ENCODE data around the gene CUL4B. TPM values are rescaled to one million over a fixed set of nuclear protein-coding genes. Genes with fewer than 3 reads are reported as not detected.

The CUL4B gene
- total RNA-seq: 10 to 100 TPM; 17.9 to 58.7 (median 31.1) TPM

- ATAC-seq (ENCODE audit: low FRiP score in 2 of 2) (peak; percentile 97 to 98), DNase-seq (peak; percentile 92 to 98)
- no peaks in the 10 kb centered on the region for H3K27me3 ChIP-seq
- peak within 1 kb of the TSS; percentile 96 to 98 (median 97) for H3K27ac ChIP-seq
- H3K36me3 ChIP-seq: no peaks in the 10 kb centered on the region
- peak within 1 kb of the TSS; percentile 45 to 70 (median 59) for H3K4me3 ChIP-seq
- no peaks in the 10 kb centered on the region for H3K9me3 ChIP-seq
- TF ChIP-seq CTCF (IDR thresholded peaks at IDR 0.05) (no peak), POLR2A (IDR thresholded peaks at IDR 0.05) (peak in 1 of 4 donors; percentile 75), EP300 (IDR thresholded peaks at IDR 0.05) (peak in 1 of 4 donors; percentile 54), POLR2AphosphoS5 (IDR thresholded peaks at IDR 0.05) (peak; percentile 48 to 76)
- WGBS, 2 donors: 1 to 43% methylated on average over 19 to 32 of the region's 54 CpGs
- peaks cover 0 to 11% (median 5%) of the 10 kb centered on the region in 4 donors for H3K4me1 ChIP-seq
Observed at GRCh38 chrX:120560842-120561633, at the start of gene CUL4B. Gene CUL4B (minus strand): TSS chrX:120560962. CDS start chrX:120560638, 324 bp downstream.

- Histone ChIP-seq H3K27me3 (no peaks in the 10 kb centered on the region), H3K36me3 (peaks cover 0 to 7% (median 2%) of the 10 kb centered on the region in 4 donors), H3K27ac (peak overlapping the region; percentile 83 to 93 (median 89)), H3K4me3 (peak overlapping the region; percentile 44 to 65 (median 58)), H3K4me1 (peaks cover 0 to 9% (median 3%) of the 10 kb centered on the region in 4 donors), H3K9me3 (no peaks in the 10 kb centered on the region)
- DNase-seq (peak in 1 of 2 donors; percentile 36), ATAC-seq (ENCODE audit: low FRiP score in 2 of 2) (peak; percentile 82 to 88)
- TF ChIP-seq POLR2AphosphoS5 (IDR thresholded peaks at IDR 0.05): peak in 1 of 2 donors; percentile 40
- TF ChIP-seq POLR2A (IDR thresholded peaks at IDR 0.05): peak in 1 of 4 donors; percentile 34
- TF ChIP-seq EP300 (IDR thresholded peaks at IDR 0.05): no peak
- WGBS, 2 donors: 0 to 28% methylated on average over 3 to 5 of the region's 5 CpGs
Observed at GRCh38 chrX:120604361-120604782, 43.6 kb upstream of the CUL4B start.

GRCh38 chrX:120603707-120604360 lies 43.1 kb upstream of the CUL4B start, which contains the start of gene MCTS1:
Gene MCTS1 (plus strand): TSS chrX:120604101. CDS start chrX:120604237, 136 bp downstream.
- peak in 1 of 2 donors; percentile 85 for DNase-seq
- 0 to 39% methylated on average over 18 to 31 of the region's 31 CpGs for WGBS, 2 donors
- Histone ChIP-seq H3K27me3 (no peaks in the 10 kb centered on the region), H3K4me1 (peaks cover 0 to 9% (median 3%) of the 10 kb centered on the region in 4 donors), H3K27ac (peak within 1 kb of the TSS; percentile 83 to 93 (median 89)), H3K9me3 (no peaks in the 10 kb centered on the region), H3K36me3 (peaks cover 0 to 7% (median 2%) of the 10 kb centered on the region in 4 donors), H3K4me3 (peak within 1 kb of the TSS; percentile 44 to 65 (median 58))
- peak; percentile 94 to 98 for ATAC-seq (ENCODE audit: low FRiP score in 2 of 2)
- TF ChIP-seq POLR2AphosphoS5 (IDR thresholded peaks at IDR 0.05): peak; percentile 39 to 54
- peak in 2 of 4 donors; percentile 19 to 60 for TF ChIP-seq POLR2A (IDR thresholded peaks at IDR 0.05)
- no peak for TF ChIP-seq EP300 (IDR thresholded peaks at IDR 0.05)
- TF ChIP-seq CTCF (IDR thresholded peaks at IDR 0.05): no peak

- DNase-seq: no peak
- H3K27me3 ChIP-seq: no peaks in the 10 kb centered on the region
- 81 to 83% methylated on average over 2 of the region's 2 CpGs for WGBS, 2 donors
- no peaks in the 10 kb centered on the region for H3K9me3 ChIP-seq
- no peaks in the 10 kb centered on the region for H3K36me3 ChIP-seq
- TF ChIP-seq CTCF (IDR thresholded peaks at IDR 0.05) (no peak), EP300 (IDR thresholded peaks at IDR 0.05) (no peak), POLR2A (IDR thresholded peaks at IDR 0.05) (no peak), POLR2AphosphoS5 (IDR thresholded peaks at IDR 0.05) (no peak)
- H3K4me1 ChIP-seq: no peaks in the 10 kb centered on the region
- no peak for ATAC-seq (ENCODE audit: low FRiP score in 2 of 2)
- H3K4me3 ChIP-seq: no peak overlapping the region
- H3K27ac ChIP-seq: no peak overlapping the region
Observed at GRCh38 chrX:120585702-120586101, 24.9 kb upstream of the CUL4B start.

Data from upper lobe of left lung (tissue), 6 donors.